K562 (cell line): ENCODE data around the gene GZMM. TPM values are rescaled to one million over a fixed set of nuclear protein-coding genes. Genes with fewer than 3 reads are reported as not detected.

Source experiments
- ATF2 ChIP-seq: sonication (generic); formaldehyde crosslinking; IDR thresholded peaks from 2 replicates; pipeline ENCODE4 v1.8.1; 2022; ENCODE audit warnings: missing genetic modification reagents
- ESRRA ChIP-seq: fragments of 450-650 bp; IDR thresholded peaks from 2 replicates; pipeline ENCODE4 v1.6.1; 2014; ENCODE audit warnings: low read depth, mild to moderate bottlenecking, moderate library complexity, borderline replicate concordance
- MECOM ChIP-seq: fragments of 250-450 bp; sonication (Bioruptor Pico); IDR thresholded peaks from 2 replicates; pipeline ENCODE4 v1.8.0; 2022; ENCODE audit warnings: inconsistent platforms
- PRPF4 ChIP-seq: fragments of 200-400 bp; formaldehyde crosslinking; IDR thresholded peaks from one replicate; pipeline ENCODE4 v1.6.1; 2017; ENCODE audit warnings: low read length, low read depth, mild to moderate bottlenecking; ENCODE audit not compliant: insufficient read depth, poor library complexity, severe bottlenecking
- RERE ChIP-seq: sonication (generic); formaldehyde crosslinking; IDR thresholded peaks from 2 replicates; pipeline ENCODE4 v1.8.0; 2023; ENCODE audit warnings: missing genetic modification reagents, mild to moderate bottlenecking, borderline replicate concordance
- ZBTB40 ChIP-seq, 2 experiments: fragments of 450-650 bp in 1 of 2; sonication (generic) in 1 of 2; formaldehyde crosslinking in 1 of 2; IDR thresholded peaks; 2 replicates each; pipeline versions ENCODE4 v1.7.1 to v1.9.0; 2016 to 2022; ENCODE audit warnings: inconsistent platforms in 1 of 2, mild to moderate bottlenecking in 1 of 2, missing genetic modification reagents in 1 of 2
- ZNF586 ChIP-seq: fragments of 450-650 bp; formaldehyde crosslinking; conservative IDR thresholded peaks from 2 replicates; pipeline ENCODE4 v1.4.0; 2020; ENCODE audit warnings: mild to moderate bottlenecking, moderate library complexity
- polyA plus RNA-seq, 8 experiments: library from polyadenylated mRNA; depleted of rRNA in 4 of 8; stranded (reverse) in 5 of 8; unstranded in 3 of 8; fragments of >200 nt; fragmentation: Nextera tagmentation in 2 of 8; fragmentation: Illumina TruSeq in 1 of 8; extraction: Ambion mirVana in 2 of 8; extraction: Trizol in 1 of 8; gene quantifications; 2 replicates each; pipeline versions ENCODE4 v1.2.1 to v1.2.3, GENCODE V29; 2011 to 2014; ENCODE audit warnings: inconsistent platforms in 1 of 8, missing spikeins in 1 of 8
- total RNA-seq, 7 experiments: library from RNA; depleted of rRNA in 6 of 7; stranded (reverse); fragments of >200 nt in 6 of 7; fragmentation: Illumina TruSeq in 2 of 7; extraction: Trizol in 2 of 7; gene quantifications; 2 replicates each; pipeline versions ENCODE4 v1.2.1 to v1.2.3, GENCODE V29; 2011 to 2021; ENCODE audit warnings: low replicate concordance in 1 of 7

Gene GZMM
- total and polyA plus RNA-seq, 9 of the 15 experiments (the other 6 are each of a cell fraction or from before 2014, with no cell fraction given): 0.08 to 2.6 (median 0.70) TPM; not detected in 2

- 0 out of 2 replicates have a peak, but pooled peaks have one; percentile 23 for TF ChIP-seq ZBTB40 (IDR thresholded peaks at IDR 0.05)
- no peak for TF ChIP-seq ZBTB40 (CRISPR knock-in tag; IDR thresholded peaks at IDR 0.05)
- TF ChIP-seq ESRRA: no peak
- peak; percentile 45 for TF ChIP-seq PRPF4
- no peak for TF ChIP-seq ZNF586 (CRISPR knock-in tag)
- no peak for TF ChIP-seq ATF2 (CRISPR knock-in tag)
- 0 out of 2 replicates have a peak, but pooled peaks have one; percentile 47 for TF ChIP-seq RERE
- no peak for TF ChIP-seq MECOM (CRISPR knock-in tag)
Measured at GRCh38 chr19:572743-573518, 29.1 kb downstream of the GZMM start (continued).
